ENCODE results near the gene KCTD16.

DNA sequence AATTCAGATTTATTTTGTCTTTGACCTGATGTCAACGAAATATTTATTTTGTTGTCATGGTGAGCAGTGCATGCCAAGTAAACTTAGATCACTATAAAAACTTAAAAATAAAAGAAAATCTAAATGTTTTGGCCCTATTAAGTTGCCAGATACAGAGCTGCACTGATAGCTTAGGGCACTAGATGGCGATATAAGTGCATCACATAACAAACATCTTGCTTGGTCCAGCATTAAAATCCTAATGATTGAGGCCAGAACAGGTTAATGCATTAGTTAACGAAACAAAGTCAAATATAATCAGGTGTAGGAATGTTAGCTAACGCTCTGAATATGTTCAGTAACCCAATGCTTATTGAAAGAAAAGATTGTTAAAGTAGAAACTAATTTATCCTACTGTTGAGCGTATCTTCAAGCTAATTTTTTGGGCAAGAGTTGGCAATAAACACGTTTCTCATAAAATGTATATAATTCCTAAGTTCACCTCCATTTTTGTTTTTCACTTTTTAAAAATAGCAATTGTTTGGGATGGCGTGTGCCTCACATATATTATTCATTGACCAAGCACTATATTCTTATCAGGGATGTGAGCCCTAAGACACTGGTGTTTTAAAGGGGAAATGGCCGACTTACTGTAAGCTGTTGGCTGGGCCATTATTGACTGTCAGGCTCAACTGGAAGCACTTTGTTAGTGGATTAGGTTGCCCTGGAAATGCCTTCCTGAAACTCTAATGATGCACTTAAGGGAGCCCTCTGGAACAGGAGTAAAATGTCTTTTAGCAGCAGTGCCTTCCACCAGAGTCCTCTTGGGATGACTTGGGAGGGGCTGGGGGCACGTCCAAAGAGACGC lies 33.3 kb downstream of the KCTD16 start:
- TF ChIP-seq, protein P1, sequence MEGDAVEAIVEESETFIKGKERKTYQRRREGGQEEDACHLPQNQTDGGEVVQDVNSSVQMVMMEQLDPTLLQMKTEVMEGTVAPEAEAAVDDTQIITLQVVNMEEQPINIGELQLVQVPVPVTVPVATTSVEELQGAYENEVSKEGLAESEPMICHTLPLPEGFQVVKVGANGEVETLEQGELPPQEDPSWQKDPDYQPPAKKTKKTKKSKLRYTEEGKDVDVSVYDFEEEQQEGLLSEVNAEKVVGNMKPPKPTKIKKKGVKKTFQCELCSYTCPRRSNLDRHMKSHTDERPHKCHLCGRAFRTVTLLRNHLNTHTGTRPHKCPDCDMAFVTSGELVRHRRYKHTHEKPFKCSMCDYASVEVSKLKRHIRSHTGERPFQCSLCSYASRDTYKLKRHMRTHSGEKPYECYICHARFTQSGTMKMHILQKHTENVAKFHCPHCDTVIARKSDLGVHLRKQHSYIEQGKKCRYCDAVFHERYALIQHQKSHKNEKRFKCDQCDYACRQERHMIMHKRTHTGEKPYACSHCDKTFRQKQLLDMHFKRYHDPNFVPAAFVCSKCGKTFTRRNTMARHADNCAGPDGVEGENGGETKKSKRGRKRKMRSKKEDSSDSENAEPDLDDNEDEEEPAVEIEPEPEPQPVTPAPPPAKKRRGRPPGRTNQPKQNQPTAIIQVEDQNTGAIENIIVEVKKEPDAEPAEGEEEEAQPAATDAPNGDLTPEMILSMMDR (IDR thresholded peaks at IDR 0.05), result peak; percentile 76 to 97 (median 87)
- TF ChIP-seq POLR2A (IDR thresholded peaks at IDR 0.05), result no peak

Data from heart left ventricle (tissue), 13 donors.